Measurements from ENCODE around the gene TELO2. TPM values are rescaled to one million over a fixed set of nuclear protein-coding genes. Genes with fewer than 3 reads are reported as not detected.

The TELO2 gene
- total RNA-seq, 2 donors from 2014 or later = 85.0 to 91.7 TPM

- no peak for DNase-seq
- H3K27ac ChIP-seq (ENCODE audit: low read depth, low read length) = no peak overlapping the region
- no peak overlapping the region for H3K4me3 ChIP-seq (ENCODE audit: low read length)
- Mint-ChIP-seq H3K27me3 (ENCODE audit: insufficient read depth) (no peaks in the 10 kb centered on the region), H3K36me3 (ENCODE audit: low read depth) (no peaks in the 10 kb centered on the region), H3K4me3 (no peak overlapping the region), H3K4me1 (no peaks in the 10 kb centered on the region), H3K27ac (no peak overlapping the region), H3K9me3 (no peaks in the 10 kb centered on the region)
- H3K36me3 ChIP-seq (ENCODE audit: control insufficient read depth, insufficient read depth, low read length) = no peaks in the 10 kb centered on the region
- TF ChIP-seq CTCF (conservative IDR thresholded peaks at IDR 0.05) = no peak
- H3K27me3 ChIP-seq (ENCODE audit: control insufficient read depth, insufficient read depth, low read length, poor library complexity, severe bottlenecking) = no peaks in the 10 kb centered on the region
- no peaks in the 10 kb centered on the region for H3K9me3 ChIP-seq (ENCODE audit: control insufficient read depth, low read length)
- 89% methylated on average over 7 to 10 of the region's 10 CpGs for WGBS, 2 experiments (ENCODE audit: insufficient coverage in 1 of 2, insufficient read length in 1 of 2)
- no peaks in the 10 kb centered on the region for H3K4me1 ChIP-seq (ENCODE audit: control insufficient read depth, insufficient read depth, low read length)
- no peak overlapping the region for H3K9ac ChIP-seq (ENCODE audit: extremely low read depth, low read length, poor library complexity, severe bottlenecking)
Measured at GRCh38 chr16:1532771-1533170, 39.6 kb downstream of the TELO2 start.

GRCh38 chr16:1533443-1533951 lies 40.3 kb downstream of the TELO2 start, which contains the start of gene TMEM204:
Gene TMEM204 (plus strand): TSS chr16:1533666. CDS start chr16:1534276, 610 bp downstream.
- no peak within 1 kb of the TSS for H3K27ac ChIP-seq (ENCODE audit: low read depth, low read length)
- no peak for TF ChIP-seq CTCF (conservative IDR thresholded peaks at IDR 0.05)
- H3K4me3 ChIP-seq (ENCODE audit: low read length) = no peak within 1 kb of the TSS
- H3K9me3 ChIP-seq (ENCODE audit: control insufficient read depth, low read length) = no peaks in the 10 kb centered on the region
- no peak for DNase-seq
- Mint-ChIP-seq H3K9me3 (no peaks in the 10 kb centered on the region), H3K4me3 (no peak within 1 kb of the TSS), H3K4me1 (no peaks in the 10 kb centered on the region), H3K27ac (no peak within 1 kb of the TSS), H3K27me3 (ENCODE audit: insufficient read depth) (no peaks in the 10 kb centered on the region), H3K36me3 (ENCODE audit: low read depth) (no peaks in the 10 kb centered on the region)
- H3K9ac ChIP-seq (ENCODE audit: extremely low read depth, low read length, poor library complexity, severe bottlenecking) = no peak within 1 kb of the TSS
- 92% methylated on average over 23 to 27 of the region's 27 CpGs for WGBS, 2 experiments (ENCODE audit: insufficient coverage in 1 of 2, insufficient read length in 1 of 2)
- no peaks in the 10 kb centered on the region for H3K4me1 ChIP-seq (ENCODE audit: control insufficient read depth, insufficient read depth, low read length)
- H3K36me3 ChIP-seq (ENCODE audit: control insufficient read depth, insufficient read depth, low read length) = no peaks in the 10 kb centered on the region
- no peaks in the 10 kb centered on the region for H3K27me3 ChIP-seq (ENCODE audit: control insufficient read depth, insufficient read depth, low read length, poor library complexity, severe bottlenecking)

- DNase-seq = no peak
- Histone ChIP-seq H3K27me3 (ENCODE audit: control insufficient read depth, insufficient read depth, low read length, poor library complexity, severe bottlenecking) (no peaks in the 10 kb centered on the region), H3K27ac (ENCODE audit: low read depth, low read length) (no peak overlapping the region), H3K36me3 (ENCODE audit: control insufficient read depth, insufficient read depth, low read length) (no peaks in the 10 kb centered on the region), H3K9ac (ENCODE audit: extremely low read depth, low read length, poor library complexity, severe bottlenecking) (no peak overlapping the region), H3K4me3 (ENCODE audit: low read length) (no peak overlapping the region), H3K9me3 (ENCODE audit: control insufficient read depth, low read length) (no peaks in the 10 kb centered on the region), H3K4me1 (ENCODE audit: control insufficient read depth, insufficient read depth, low read length) (no peaks in the 10 kb centered on the region)
- Mint-ChIP-seq H3K27me3 (ENCODE audit: insufficient read depth) (no peaks in the 10 kb centered on the region), H3K9me3 (no peaks in the 10 kb centered on the region), H3K27ac (no peak overlapping the region), H3K36me3 (ENCODE audit: low read depth) (no peaks in the 10 kb centered on the region), H3K4me1 (no peaks in the 10 kb centered on the region), H3K4me3 (no peak overlapping the region)
- TF ChIP-seq CTCF (conservative IDR thresholded peaks at IDR 0.05) = no peak
- WGBS, 2 experiments (ENCODE audit: insufficient coverage in 1 of 2, insufficient read length in 1 of 2) = 96% methylated on average over 47 to 57 of the region's 57 CpGs
Measured at GRCh38 chr16:1534021-1535020, 41.2 kb downstream of the TELO2 start.
